Fibroblast of lung (primary cell): Measurements from ENCODE around the gene KDM8. TPM values are rescaled to one million over a fixed set of nuclear protein-coding genes. Genes with fewer than 3 reads are reported as not detected.

Experiments used
- DNase-seq, 2 donors: peaks; one replicate each; pipeline versions ENCODE4 v3.0.0 to v3.0.0-alpha.2; 2010; ENCODE audit warnings: low read depth in 2 of 2
- H2AFZ ChIP-seq: 2 replicates; pipeline ENCODE4 v1.5.1; 2012; ENCODE audit warnings: low read length, control low read depth, inconsistent platforms
- H3K27ac ChIP-seq: 2 replicates; pipeline ENCODE4 v1.5.1; 2011; ENCODE audit warnings: low read length, control low read depth; ENCODE audit not compliant: insufficient read depth
- H3K27me3 ChIP-seq: 2 replicates; pipeline ENCODE4 v1.5.1; 2011; ENCODE audit warnings: mild to moderate bottlenecking, low read length; ENCODE audit not compliant: control insufficient read depth, insufficient read depth
- H3K36me3 ChIP-seq: 2 replicates; pipeline ENCODE4 v1.5.1; 2011; ENCODE audit warnings: low read length; ENCODE audit not compliant: control insufficient read depth, insufficient read depth
- H3K4me1 ChIP-seq: 2 replicates; pipeline ENCODE4 v1.5.1; 2011; ENCODE audit warnings: low read length; ENCODE audit not compliant: control insufficient read depth, insufficient read depth; ENCODE audit errors: extremely low read depth
- H3K4me2 ChIP-seq: 2 replicates; pipeline ENCODE4 v1.5.1; 2011; ENCODE audit warnings: low read length, control low read depth; ENCODE audit not compliant: insufficient read depth; ENCODE audit errors: extremely low read depth
- H3K4me3 ChIP-seq, 4 experiments: fragments of 200-600 bp in 1 of 4; sonication (generic) in 1 of 4; replicated peaks in 1 of 4; 2 replicates each; pipeline ENCODE4 v1.5.1; 2011 to 2016; ENCODE audit warnings: low read length in 4 of 4, low read depth in 3 of 4, mild to moderate bottlenecking in 3 of 4, control low read depth in 2 of 4, inconsistent platforms in 1 of 4, mixed read lengths in 1 of 4; ENCODE audit not compliant: insufficient read depth in 1 of 4; ENCODE audit errors: control extremely low read depth in 1 of 4
- H3K79me2 ChIP-seq: 2 replicates; pipeline ENCODE4 v1.5.1; 2012; ENCODE audit warnings: mild to moderate bottlenecking, low read length, inconsistent platforms; ENCODE audit not compliant: control insufficient read depth, insufficient read depth
- H3K9ac ChIP-seq: 2 replicates; pipeline ENCODE4 v1.5.1; 2011; ENCODE audit warnings: mild to moderate bottlenecking, low read length, control low read depth; ENCODE audit not compliant: insufficient read depth
- H3K9me3 ChIP-seq: 2 replicates; pipeline ENCODE4 v1.5.1; 2012; ENCODE audit warnings: low read depth, low read length; ENCODE audit not compliant: control insufficient read depth, insufficient read depth
- H4K20me1 ChIP-seq: 2 replicates; pipeline ENCODE4 v1.5.1; 2011; ENCODE audit warnings: low read length; ENCODE audit not compliant: control insufficient read depth, insufficient read depth; ENCODE audit errors: extremely low read depth
- CTCF ChIP-seq, 2 donors: IDR thresholded peaks in 1 of 2; conservative IDR thresholded peaks in 1 of 2; 1 replicate in 1 of 2; 2 replicates in 1 of 2; pipeline ENCODE4 v1.5.1; 2011 to 2012; ENCODE audit warnings: low read length in 2 of 2, control low read depth in 1 of 2, inconsistent platforms in 1 of 2, low read depth in 1 of 2, mild to moderate bottlenecking in 1 of 2
- EZH2 ChIP-seq: IDR thresholded peaks from 2 replicates; pipeline ENCODE4 v1.5.1; 2012; ENCODE audit warnings: low read length, control low read depth, mild to moderate bottlenecking; ENCODE audit errors: missing control alignments
- polyA plus RNA-seq, 2 donors: library from polyadenylated mRNA; depleted of rRNA in 1 of 2; stranded (reverse) in 1 of 2; unstranded in 1 of 2; fragments of >200 nt; gene quantifications; 2 replicates each; pipeline ENCODE4 v1.2.1, GENCODE V29; 2011 to 2012; ENCODE audit warnings: missing spikeins in 1 of 2
- total RNA-seq: library from RNA; depleted of rRNA; stranded (reverse); fragments of >200 nt; gene quantifications from 2 replicates; pipeline ENCODE4 v1.2.1, GENCODE V29; 2014

KDM8 gene
- total and polyA plus RNA-seq, 2 donors (not counting 1 experiment from before 2014, with no cell fraction given) = 2.0 to 3.6 TPM

- Histone ChIP-seq H3K27me3 (no peaks in the 10 kb centered on the region), H3K9me3 (no peaks in the 10 kb centered on the region)
- TF ChIP-seq EZH2 (no peak), CTCF (conservative IDR thresholded peaks at IDR 0.05 in 1 of 2, IDR thresholded peaks at IDR 0.05 in 1 of 2; ENCODE audit: low read depth in 1 of 2, low read length in 2 of 2) (no peak)
Measured at GRCh38 chr16:27174007-27174406, 29.3 kb upstream of the KDM8 start.

GRCh38 chr16:27174798-27175197 is 28.5 kb upstream of the KDM8 start:
- peak in 1 of 2 donors; percentile 82 for DNase-seq
- H3K27ac ChIP-seq = no peak overlapping the region
- H3K4me2 ChIP-seq = no peak overlapping the region

More at GRCh38 chr16:27174007-27174406, 29.3 kb upstream of the KDM8 start:
- Histone ChIP-seq H3K4me3 (no peak overlapping the region), H3K79me2 (no peaks in the 10 kb centered on the region), H3K9ac (no peak overlapping the region), H3K27ac (no peak overlapping the region), H3K4me1 (peaks cover 4% of the 10 kb centered on the region), H3K4me2 (no peak overlapping the region), H4K20me1 (no peaks in the 10 kb centered on the region), H2AFZ (no peak overlapping the region), H3K36me3 (no peaks in the 10 kb centered on the region)
- no peak for DNase-seq

GRCh38 chr16:27175888-27176287 is 27.4 kb upstream of the KDM8 start:
- TF ChIP-seq CTCF (conservative IDR thresholded peaks at IDR 0.05 in 1 of 2, IDR thresholded peaks at IDR 0.05 in 1 of 2; ENCODE audit: low read depth in 1 of 2, low read length in 2 of 2) (no peak), EZH2 (no peak)
- Histone ChIP-seq H3K9ac (no peak overlapping the region), H3K4me3 (no peak overlapping the region), H3K4me2 (no peak overlapping the region), H3K9me3 (no peaks in the 10 kb centered on the region), H2AFZ (no peak overlapping the region), H3K27me3 (no peaks in the 10 kb centered on the region), H3K4me1 (peaks cover 4% of the 10 kb centered on the region), H3K27ac (peak overlapping the region; percentile 31), H3K36me3 (no peaks in the 10 kb centered on the region), H3K79me2 (no peaks in the 10 kb centered on the region), H4K20me1 (no peaks in the 10 kb centered on the region)
- no peak for DNase-seq

More at GRCh38 chr16:27174798-27175197, 28.5 kb upstream of the KDM8 start:
- no peak overlapping the region for H2AFZ ChIP-seq
- H4K20me1 ChIP-seq = no peaks in the 10 kb centered on the region
- no peaks in the 10 kb centered on the region for H3K27me3 ChIP-seq
- peaks cover 4% of the 10 kb centered on the region for H3K4me1 ChIP-seq
- no peaks in the 10 kb centered on the region for H3K79me2 ChIP-seq
- no peak overlapping the region for H3K9ac ChIP-seq
- no peaks in the 10 kb centered on the region for H3K36me3 ChIP-seq
- no peaks in the 10 kb centered on the region for H3K9me3 ChIP-seq
- TF ChIP-seq EZH2 (no peak), CTCF (conservative IDR thresholded peaks at IDR 0.05 in 1 of 2, IDR thresholded peaks at IDR 0.05 in 1 of 2; ENCODE audit: low read depth in 1 of 2, low read length in 2 of 2) (no peak)
- no peak overlapping the region for H3K4me3 ChIP-seq
